HepG2 (cell line): ENCODE data around the gene CACNA1D. TPM values are rescaled to one million over a fixed set of nuclear protein-coding genes. Genes with fewer than 3 reads are reported as not detected.

ENCODE experiments used
- ATAC-seq: fragments of 200-7000 bp; cut with Tn5 transposase; 3 replicates; pipeline ENCODE4 v1.9.1; 2020; ENCODE audit warnings: mild to moderate bottlenecking, moderate library complexity
- BruUV-seq: library from RNA; stranded (reverse); fragments of 400-500 nt; replicated peaks from 2 replicates; lab custom pipeline; 2021; lab: Mats Ljungman, UMichigan
- CTCF ChIA-PET: fragments of 300-600 bp; formaldehyde crosslinking; extraction: SDS; loops from one replicate; lab custom pipeline; 2021; ENCODE audit warnings: low total read pairs, inconsistent platforms, low intra/inter-chr PET ratio; lab: Yijun Ruan, JAX
- POLR2A ChIA-PET: fragments of 350-600 bp; sonication (Branson Sonifier 250); formaldehyde crosslinking; loops from one replicate; lab custom pipeline; 2020; ENCODE audit warnings: antibody characterized with exemption, inconsistent platforms; lab: Yijun Ruan, JAX
- DNase-seq: peaks from one replicate; pipeline ENCODE4 v3.0.0-alpha.2; 2015; ENCODE audit warnings: low spot score
- FAIRE-seq: peaks from 3 replicates; lab custom pipeline; 2011; peaks lifted over from hg19 to GRCh38; lab: Jason Lieb, UNC
- H2AFZ ChIP-seq: one replicate; pipeline ENCODE4 v1.6.1; 2011; ENCODE audit warnings: low read length, inconsistent platforms
- H3K27ac ChIP-seq: fragments of 300-600 bp; 3 replicates; pipeline ENCODE4 v1.8.0; 2011; ENCODE audit warnings: mixed run types, mild to moderate bottlenecking, mixed read lengths, low read length, inconsistent platforms; ENCODE audit not compliant: insufficient read depth; ENCODE audit errors: extremely low read length
- H3K27me3 ChIP-seq, 2 experiments: fragments of 200-600 bp in 1 of 2; 2 replicates in 1 of 2; 3 replicates in 1 of 2; pipeline versions ENCODE4 v1.6.0 to v1.8.0; 2011; ENCODE audit warnings: low read length in 2 of 2, mild to moderate bottlenecking in 2 of 2, moderate library complexity in 2 of 2, inconsistent platforms in 1 of 2; ENCODE audit not compliant: insufficient read depth in 2 of 2, control insufficient read depth in 1 of 2
- H3K36me3 ChIP-seq, 2 experiments: fragments of 200-600 bp in 1 of 2; replicated peaks in 1 of 2; 2 replicates in 1 of 2; 3 replicates in 1 of 2; pipeline versions ENCODE4 v1.5.1 to v1.8.0; 2011; ENCODE audit warnings: low read length in 2 of 2, inconsistent platforms in 1 of 2; ENCODE audit not compliant: insufficient read depth in 2 of 2, control insufficient read depth in 1 of 2
- H3K4me1 ChIP-seq: 2 replicates; pipeline ENCODE4 v1.5.1; 2012; ENCODE audit warnings: low read length, inconsistent platforms; ENCODE audit not compliant: insufficient read depth
- H3K4me2 ChIP-seq: 2 replicates; pipeline ENCODE4 v1.6.0; 2011; ENCODE audit warnings: low read depth, low read length, inconsistent platforms
- H3K4me3 ChIP-seq, 3 experiments: fragments of 200-600 bp in 1 of 3; sonication (generic), shearing (Covaris generic) in 1 of 3; replicated peaks in 1 of 3; 2 replicates each; pipeline ENCODE4 v1.5.1; 2011 to 2016; ENCODE audit warnings: low read length in 3 of 3, inconsistent platforms in 2 of 3, low read depth in 2 of 3, mild to moderate bottlenecking in 2 of 3, control low read depth in 1 of 3, mixed read lengths in 1 of 3; ENCODE audit not compliant: insufficient read depth in 1 of 3
- H3K79me2 ChIP-seq: one replicate; pipeline ENCODE4 v1.6.1; 2011; ENCODE audit warnings: low read length, inconsistent platforms; ENCODE audit not compliant: insufficient read depth
- H3K9ac ChIP-seq: 2 replicates; pipeline ENCODE4 v1.6.0; 2011; ENCODE audit warnings: mild to moderate bottlenecking, low read depth, low read length, inconsistent platforms; ENCODE audit not compliant: insufficient read depth
- H3K9me3 ChIP-seq: 2 replicates; pipeline ENCODE4 v1.5.1; 2012; ENCODE audit warnings: mild to moderate bottlenecking, low read length
- H4K20me1 ChIP-seq: 2 replicates; pipeline ENCODE4 v1.6.0; 2011; ENCODE audit warnings: inconsistent platforms, mild to moderate bottlenecking, low read length, moderate library complexity; ENCODE audit not compliant: insufficient read depth
- BRD4 ChIP-seq: sonication (generic); formaldehyde crosslinking; IDR thresholded peaks from 2 replicates; pipeline ENCODE4 v1.4.0; 2020; ENCODE audit warnings: missing genetic modification reagents
- GATA4 ChIP-seq: sonication (generic); IDR thresholded peaks from 2 replicates; pipeline ENCODE4 v1.6.1; 2016; ENCODE audit warnings: antibody characterized with exemption, low read depth, borderline replicate concordance
- RXRA ChIP-seq: sonication (generic); formaldehyde crosslinking; IDR thresholded peaks from 2 replicates; pipeline ENCODE4 v1.5.1; 2020; ENCODE audit warnings: missing genetic modification reagents
- SMARCE1 ChIP-seq: fragments of 450-650 bp; IDR thresholded peaks from 2 replicates; pipeline ENCODE4 v1.6.1; 2017; ENCODE audit warnings: borderline replicate concordance
- TCF12 ChIP-seq, 2 experiments: fragments of 450-650 bp in 1 of 2; sonication (generic) in 1 of 2; formaldehyde crosslinking in 1 of 2; IDR thresholded peaks; 2 replicates each; pipeline versions ENCODE4 v1.6.1 to v1.8.0; 2017 to 2022; ENCODE audit warnings: antibody characterized with exemption in 1 of 2, mild to moderate bottlenecking in 1 of 2, missing genetic modification reagents in 1 of 2, moderate library complexity in 1 of 2
- ZNF17 ChIP-seq: sonication (generic); formaldehyde crosslinking; IDR thresholded peaks from 2 replicates; pipeline ENCODE4 v1.5.0; 2020; ENCODE audit warnings: mild to moderate bottlenecking, missing genetic modification reagents
- ZNF24 ChIP-seq: fragments of 450-650 bp; IDR thresholded peaks from 2 replicates; pipeline ENCODE4 v1.6.1; 2017; ENCODE audit warnings: antibody characterized with exemption, mild to moderate bottlenecking
- ZNF264 ChIP-seq: sonication (generic); formaldehyde crosslinking; IDR thresholded peaks from 2 replicates; pipeline ENCODE4 v1.4.0; 2020; ENCODE audit warnings: missing genetic modification reagents
- ZNF383 ChIP-seq: sonication (generic); formaldehyde crosslinking; IDR thresholded peaks from 2 replicates; pipeline ENCODE4 v1.4.0; 2020; ENCODE audit warnings: missing genetic modification reagents, mild to moderate bottlenecking, borderline replicate concordance
- ZNF484 ChIP-seq: sonication (generic); formaldehyde crosslinking; IDR thresholded peaks from 2 replicates; pipeline ENCODE4 v1.5.1; 2020; ENCODE audit warnings: mild to moderate bottlenecking, low read depth, missing genetic modification reagents, borderline replicate concordance
- ZNF703 ChIP-seq: sonication (generic); formaldehyde crosslinking; IDR thresholded peaks from 2 replicates; pipeline ENCODE4 v1.5.1; 2020; ENCODE audit warnings: missing genetic modification reagents, mild to moderate bottlenecking, moderate library complexity, borderline replicate concordance
- WGBS: methylation state at CpG from one replicate; pipeline ENCODE4 v1.1.6; 2017; ENCODE audit warnings: low lambda C conversion rate; 5-methylcytosine and 5-hydroxymethylcytosine counted together
- in situ Hi-C: cut with HindIII; loops from 2 replicates; pipeline ENCODE4 v1.10.0; 2017; ENCODE audit warnings: low pct_unique_long_range_greater_than_20kb; ENCODE audit not compliant: extremely low pct_ligation_motif_present
- intact Hi-C: fragments of 100-400 bp; cut with micrococcal nuclease; formaldehyde crosslinking; loops from one replicate; pipeline ENCODE4 v1.10.0; 2022; ENCODE audit not compliant: unreplicated experiment
- polyA plus RNA-seq, 8 experiments: library from polyadenylated mRNA; depleted of rRNA in 3 of 8; stranded (reverse) in 7 of 8; unstranded in 1 of 8; fragments of >200 nt; fragmentation: Illumina TruSeq in 4 of 8; extraction: Trizol in 4 of 8; gene quantifications; 2 replicates each; pipeline versions ENCODE4 v1.2.1 to v1.2.3, GENCODE V29; 2011 to 2016; ENCODE audit warnings: low read depth in 4 of 8, missing spikeins in 1 of 8, mixed read lengths in 1 of 8; ENCODE audit not compliant: insufficient read depth in 1 of 8
- total RNA-seq, 5 experiments: library from RNA; depleted of rRNA; stranded (reverse); fragments of >200 nt; fragmentation: Illumina TruSeq; extraction: Trizol; gene quantifications; 2 replicates each; pipeline ENCODE4 v1.2.3, GENCODE V29; 2016; ENCODE audit warnings: low read depth in 1 of 5
- TF ChIP-seq, protein P1 (sequence below): sonication (generic); formaldehyde crosslinking; IDR thresholded peaks from 2 replicates; pipeline ENCODE4 v1.4.0; 2020; ENCODE audit warnings: missing genetic modification reagents
- TF ChIP-seq, protein P2 (sequence below): sonication (generic); formaldehyde crosslinking; IDR thresholded peaks from 2 replicates; pipeline ENCODE4 v1.4.0; 2020; ENCODE audit warnings: missing genetic modification reagents
- TF ChIP-seq, protein P3 (sequence below): sonication (generic); formaldehyde crosslinking; IDR thresholded peaks from 2 replicates; pipeline ENCODE4 v1.5.0; 2020; ENCODE audit warnings: missing genetic modification reagents
- TF ChIP-seq, protein P4 (sequence below): sonication (generic); formaldehyde crosslinking; IDR thresholded peaks from 2 replicates; pipeline ENCODE4 v1.4.0; 2020; ENCODE audit warnings: mild to moderate bottlenecking, missing genetic modification reagents

Gene CACNA1D
- total and polyA plus RNA-seq, 2 of the 13 experiments (the other 11 are each of a cell fraction or from before 2014, with no cell fraction given) = 0.26 to 0.38 TPM

DNA sequence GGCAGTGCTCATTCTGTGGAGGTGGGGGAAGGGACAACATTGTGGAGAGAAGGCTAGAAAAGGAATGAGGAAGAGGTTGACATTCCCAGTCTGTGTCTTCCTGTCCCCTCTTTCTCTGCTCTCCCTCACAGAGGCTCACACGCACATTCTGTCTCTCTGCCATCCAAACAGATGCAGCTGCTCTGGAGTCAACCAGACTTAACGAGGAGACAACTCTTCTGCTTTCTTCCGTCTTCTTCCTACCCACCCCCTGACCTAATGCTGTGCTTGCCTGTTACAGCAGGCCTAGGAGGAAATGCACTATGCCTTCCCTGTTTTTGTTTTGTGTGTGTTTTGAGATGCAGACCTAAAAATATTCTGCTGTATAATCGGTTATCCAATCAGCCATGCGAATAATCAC lies 121.9 kb downstream of the CACNA1D start:
- Histone ChIP-seq H3K4me2 (no peak overlapping the region), H3K27me3 (no peaks in the 10 kb centered on the region; a peak in 1 of 5 replicates), H3K36me3 (no peaks in the 10 kb centered on the region), H3K4me1 (no peaks in the 10 kb centered on the region), H3K9ac (no peak overlapping the region), H2AFZ (no peak overlapping the region), H3K79me2 (no peaks in the 10 kb centered on the region), H4K20me1 (no peaks in the 10 kb centered on the region), H3K9me3 (no peaks in the 10 kb centered on the region), H3K4me3 (no peak overlapping the region), H3K27ac (no peak overlapping the region)
- DNase-seq (no peak), FAIRE-seq (no peak), ATAC-seq (no peak)
- 60% methylated on average over 5 of the region's 5 CpGs for WGBS
- intact Hi-C loops (no loop called here), in situ Hi-C loops (no loop called here)
- no TSS peak for BruUV-seq
- ChIA-PET POLR2A (no interaction called here), CTCF (no interaction called here)
- TF ChIP-seq ZNF383 (CRISPR knock-in tag) = no peak
- TF ChIP-seq, protein P1, sequence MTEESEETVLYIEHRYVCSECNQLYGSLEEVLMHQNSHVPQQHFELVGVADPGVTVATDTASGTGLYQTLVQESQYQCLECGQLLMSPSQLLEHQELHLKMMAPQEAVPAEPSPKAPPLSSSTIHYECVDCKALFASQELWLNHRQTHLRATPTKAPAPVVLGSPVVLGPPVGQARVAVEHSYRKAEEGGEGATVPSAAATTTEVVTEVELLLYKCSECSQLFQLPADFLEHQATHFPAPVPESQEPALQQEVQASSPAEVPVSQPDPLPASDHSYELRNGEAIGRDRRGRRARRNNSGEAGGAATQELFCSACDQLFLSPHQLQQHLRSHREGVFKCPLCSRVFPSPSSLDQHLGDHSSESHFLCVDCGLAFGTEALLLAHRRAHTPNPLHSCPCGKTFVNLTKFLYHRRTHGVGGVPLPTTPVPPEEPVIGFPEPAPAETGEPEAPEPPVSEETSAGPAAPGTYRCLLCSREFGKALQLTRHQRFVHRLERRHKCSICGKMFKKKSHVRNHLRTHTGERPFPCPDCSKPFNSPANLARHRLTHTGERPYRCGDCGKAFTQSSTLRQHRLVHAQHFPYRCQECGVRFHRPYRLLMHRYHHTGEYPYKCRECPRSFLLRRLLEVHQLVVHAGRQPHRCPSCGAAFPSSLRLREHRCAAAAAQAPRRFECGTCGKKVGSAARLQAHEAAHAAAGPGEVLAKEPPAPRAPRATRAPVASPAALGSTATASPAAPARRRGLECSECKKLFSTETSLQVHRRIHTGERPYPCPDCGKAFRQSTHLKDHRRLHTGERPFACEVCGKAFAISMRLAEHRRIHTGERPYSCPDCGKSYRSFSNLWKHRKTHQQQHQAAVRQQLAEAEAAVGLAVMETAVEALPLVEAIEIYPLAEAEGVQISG (CRISPR knock-in tag) = no peak
- TF ChIP-seq, protein P2, sequence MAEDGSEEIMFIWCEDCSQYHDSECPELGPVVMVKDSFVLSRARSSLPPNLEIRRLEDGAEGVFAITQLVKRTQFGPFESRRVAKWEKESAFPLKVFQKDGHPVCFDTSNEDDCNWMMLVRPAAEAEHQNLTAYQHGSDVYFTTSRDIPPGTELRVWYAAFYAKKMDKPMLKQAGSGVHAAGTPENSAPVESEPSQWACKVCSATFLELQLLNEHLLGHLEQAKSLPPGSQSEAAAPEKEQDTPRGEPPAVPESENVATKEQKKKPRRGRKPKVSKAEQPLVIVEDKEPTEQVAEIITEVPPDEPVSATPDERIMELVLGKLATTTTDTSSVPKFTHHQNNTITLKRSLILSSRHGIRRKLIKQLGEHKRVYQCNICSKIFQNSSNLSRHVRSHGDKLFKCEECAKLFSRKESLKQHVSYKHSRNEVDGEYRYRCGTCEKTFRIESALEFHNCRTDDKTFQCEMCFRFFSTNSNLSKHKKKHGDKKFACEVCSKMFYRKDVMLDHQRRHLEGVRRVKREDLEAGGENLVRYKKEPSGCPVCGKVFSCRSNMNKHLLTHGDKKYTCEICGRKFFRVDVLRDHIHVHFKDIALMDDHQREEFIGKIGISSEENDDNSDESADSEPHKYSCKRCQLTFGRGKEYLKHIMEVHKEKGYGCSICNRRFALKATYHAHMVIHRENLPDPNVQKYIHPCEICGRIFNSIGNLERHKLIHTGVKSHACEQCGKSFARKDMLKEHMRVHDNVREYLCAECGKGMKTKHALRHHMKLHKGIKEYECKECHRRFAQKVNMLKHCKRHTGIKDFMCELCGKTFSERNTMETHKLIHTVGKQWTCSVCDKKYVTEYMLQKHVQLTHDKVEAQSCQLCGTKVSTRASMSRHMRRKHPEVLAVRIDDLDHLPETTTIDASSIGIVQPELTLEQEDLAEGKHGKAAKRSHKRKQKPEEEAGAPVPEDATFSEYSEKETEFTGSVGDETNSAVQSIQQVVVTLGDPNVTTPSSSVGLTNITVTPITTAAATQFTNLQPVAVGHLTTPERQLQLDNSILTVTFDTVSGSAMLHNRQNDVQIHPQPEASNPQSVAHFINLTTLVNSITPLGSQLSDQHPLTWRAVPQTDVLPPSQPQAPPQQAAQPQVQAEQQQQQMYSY = no peak
- no peak for TF ChIP-seq ZNF24
- no peak for TF ChIP-seq ZNF17 (CRISPR knock-in tag)
- no peak for TF ChIP-seq ZNF703 (CRISPR knock-in tag)
- TF ChIP-seq SMARCE1 = no peak
- no peak for TF ChIP-seq ZNF264
- TF ChIP-seq TCF12 (IDR thresholded peaks at IDR 0.05) = no peak
- no peak for TF ChIP-seq TCF12 (CRISPR knock-in tag; IDR thresholded peaks at IDR 0.05)
- TF ChIP-seq BRD4 (CRISPR knock-in tag) = no peak
- TF ChIP-seq, protein P3, sequence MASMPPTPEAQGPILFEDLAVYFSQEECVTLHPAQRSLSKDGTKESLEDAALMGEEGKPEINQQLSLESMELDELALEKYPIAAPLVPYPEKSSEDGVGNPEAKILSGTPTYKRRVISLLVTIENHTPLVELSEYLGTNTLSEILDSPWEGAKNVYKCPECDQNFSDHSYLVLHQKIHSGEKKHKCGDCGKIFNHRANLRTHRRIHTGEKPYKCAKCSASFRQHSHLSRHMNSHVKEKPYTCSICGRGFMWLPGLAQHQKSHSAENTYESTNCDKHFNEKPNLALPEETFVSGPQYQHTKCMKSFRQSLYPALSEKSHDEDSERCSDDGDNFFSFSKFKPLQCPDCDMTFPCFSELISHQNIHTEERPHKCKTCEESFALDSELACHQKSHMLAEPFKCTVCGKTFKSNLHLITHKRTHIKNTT (CRISPR knock-in tag) = no peak
- no peak for TF ChIP-seq GATA4
- TF ChIP-seq, protein P4, sequence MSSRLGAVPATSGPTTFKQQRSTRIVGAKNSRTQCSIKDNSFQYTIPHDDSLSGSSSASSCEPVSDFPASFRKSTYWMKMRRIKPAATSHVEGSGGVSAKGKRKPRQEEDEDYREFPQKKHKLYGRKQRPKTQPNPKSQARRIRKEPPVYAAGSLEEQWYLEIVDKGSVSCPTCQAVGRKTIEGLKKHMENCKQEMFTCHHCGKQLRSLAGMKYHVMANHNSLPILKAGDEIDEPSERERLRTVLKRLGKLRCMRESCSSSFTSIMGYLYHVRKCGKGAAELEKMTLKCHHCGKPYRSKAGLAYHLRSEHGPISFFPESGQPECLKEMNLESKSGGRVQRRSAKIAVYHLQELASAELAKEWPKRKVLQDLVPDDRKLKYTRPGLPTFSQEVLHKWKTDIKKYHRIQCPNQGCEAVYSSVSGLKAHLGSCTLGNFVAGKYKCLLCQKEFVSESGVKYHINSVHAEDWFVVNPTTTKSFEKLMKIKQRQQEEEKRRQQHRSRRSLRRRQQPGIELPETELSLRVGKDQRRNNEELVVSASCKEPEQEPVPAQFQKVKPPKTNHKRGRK (CRISPR knock-in tag) = no peak
- no peak for TF ChIP-seq RXRA (CRISPR knock-in tag)
- TF ChIP-seq ZNF484 (CRISPR knock-in tag) = no peak
